HL-60 (cell line): ENCODE results near the gene DNAH10.

Experiments used
- GABPA ChIP-seq: IDR thresholded peaks from 2 replicates; pipeline ENCODE4 v1.6.1; 2012; ENCODE audit warnings: low read depth
- POLR2AphosphoS5 ChIP-seq: IDR thresholded peaks from 2 replicates; pipeline ENCODE4 v1.6.1; 2012; ENCODE audit warnings: low read depth
- TF ChIP-seq, protein P1 (sequence below): IDR thresholded peaks from one replicate; pipeline ENCODE4 v1.5.1; 2011; ENCODE audit warnings: low read length, control low read depth, inconsistent platforms; ENCODE audit not compliant: insufficient read depth
- TF ChIP-seq, protein P2 (sequence below): IDR thresholded peaks from 2 replicates; pipeline ENCODE4 v1.6.1; 2012; ENCODE audit warnings: low read depth; ENCODE audit not compliant: insufficient replicate concordance

DNA sequence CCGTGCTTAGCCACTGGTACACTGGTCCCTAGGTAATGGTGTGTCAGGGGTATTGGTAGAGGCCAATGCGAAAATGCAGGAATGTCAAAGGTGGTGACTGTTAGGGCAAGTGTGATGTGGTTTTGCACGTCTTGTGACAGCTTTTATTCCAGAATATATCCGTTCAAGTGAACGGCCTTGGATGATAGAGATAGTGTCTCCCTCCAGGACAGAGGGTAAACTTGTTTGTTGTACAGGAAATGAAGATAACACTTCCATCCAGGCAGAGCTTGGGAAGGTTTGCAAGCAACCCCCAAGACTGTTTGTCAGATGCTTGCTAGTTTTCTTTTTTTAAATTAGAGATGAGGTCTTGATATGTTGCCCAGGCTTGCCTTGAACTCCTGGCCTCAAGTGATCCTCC, 84.2 kb downstream of the DNAH10 start:
- TF ChIP-seq POLR2AphosphoS5 (no peak), GABPA (no peak)
- TF ChIP-seq, protein P1, sequence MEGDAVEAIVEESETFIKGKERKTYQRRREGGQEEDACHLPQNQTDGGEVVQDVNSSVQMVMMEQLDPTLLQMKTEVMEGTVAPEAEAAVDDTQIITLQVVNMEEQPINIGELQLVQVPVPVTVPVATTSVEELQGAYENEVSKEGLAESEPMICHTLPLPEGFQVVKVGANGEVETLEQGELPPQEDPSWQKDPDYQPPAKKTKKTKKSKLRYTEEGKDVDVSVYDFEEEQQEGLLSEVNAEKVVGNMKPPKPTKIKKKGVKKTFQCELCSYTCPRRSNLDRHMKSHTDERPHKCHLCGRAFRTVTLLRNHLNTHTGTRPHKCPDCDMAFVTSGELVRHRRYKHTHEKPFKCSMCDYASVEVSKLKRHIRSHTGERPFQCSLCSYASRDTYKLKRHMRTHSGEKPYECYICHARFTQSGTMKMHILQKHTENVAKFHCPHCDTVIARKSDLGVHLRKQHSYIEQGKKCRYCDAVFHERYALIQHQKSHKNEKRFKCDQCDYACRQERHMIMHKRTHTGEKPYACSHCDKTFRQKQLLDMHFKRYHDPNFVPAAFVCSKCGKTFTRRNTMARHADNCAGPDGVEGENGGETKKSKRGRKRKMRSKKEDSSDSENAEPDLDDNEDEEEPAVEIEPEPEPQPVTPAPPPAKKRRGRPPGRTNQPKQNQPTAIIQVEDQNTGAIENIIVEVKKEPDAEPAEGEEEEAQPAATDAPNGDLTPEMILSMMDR = no peak
- TF ChIP-seq, protein P2, sequence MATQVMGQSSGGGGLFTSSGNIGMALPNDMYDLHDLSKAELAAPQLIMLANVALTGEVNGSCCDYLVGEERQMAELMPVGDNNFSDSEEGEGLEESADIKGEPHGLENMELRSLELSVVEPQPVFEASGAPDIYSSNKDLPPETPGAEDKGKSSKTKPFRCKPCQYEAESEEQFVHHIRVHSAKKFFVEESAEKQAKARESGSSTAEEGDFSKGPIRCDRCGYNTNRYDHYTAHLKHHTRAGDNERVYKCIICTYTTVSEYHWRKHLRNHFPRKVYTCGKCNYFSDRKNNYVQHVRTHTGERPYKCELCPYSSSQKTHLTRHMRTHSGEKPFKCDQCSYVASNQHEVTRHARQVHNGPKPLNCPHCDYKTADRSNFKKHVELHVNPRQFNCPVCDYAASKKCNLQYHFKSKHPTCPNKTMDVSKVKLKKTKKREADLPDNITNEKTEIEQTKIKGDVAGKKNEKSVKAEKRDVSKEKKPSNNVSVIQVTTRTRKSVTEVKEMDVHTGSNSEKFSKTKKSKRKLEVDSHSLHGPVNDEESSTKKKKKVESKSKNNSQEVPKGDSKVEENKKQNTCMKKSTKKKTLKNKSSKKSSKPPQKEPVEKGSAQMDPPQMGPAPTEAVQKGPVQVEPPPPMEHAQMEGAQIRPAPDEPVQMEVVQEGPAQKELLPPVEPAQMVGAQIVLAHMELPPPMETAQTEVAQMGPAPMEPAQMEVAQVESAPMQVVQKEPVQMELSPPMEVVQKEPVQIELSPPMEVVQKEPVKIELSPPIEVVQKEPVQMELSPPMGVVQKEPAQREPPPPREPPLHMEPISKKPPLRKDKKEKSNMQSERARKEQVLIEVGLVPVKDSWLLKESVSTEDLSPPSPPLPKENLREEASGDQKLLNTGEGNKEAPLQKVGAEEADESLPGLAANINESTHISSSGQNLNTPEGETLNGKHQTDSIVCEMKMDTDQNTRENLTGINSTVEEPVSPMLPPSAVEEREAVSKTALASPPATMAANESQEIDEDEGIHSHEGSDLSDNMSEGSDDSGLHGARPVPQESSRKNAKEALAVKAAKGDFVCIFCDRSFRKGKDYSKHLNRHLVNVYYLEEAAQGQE = no peak
